Measurements from ENCODE around the gene GPR149.
A peak's percentile ranks its signal among the peaks of the same experiment; 100 is the strongest.
"Not testable (repeated sequence)": the region's sequence is repeated elsewhere in the genome, so short reads cannot be mapped to it uniquely, and the experiment has no call there.

Gene GPR149

GRCh38 chr3:154430014-154430413, at the start of gene GPR149:
Gene GPR149, minus strand, starts transcription at chr3:154430190. Its CDS starts 575 bp downstream, at chr3:154429615.
- DNase-seq (no peak), ATAC-seq (no peak)

- ATAC-seq (no peak), DNase-seq (no peak)
These were observed 43.8 kb upstream of the GPR149 start for GRCh38 chr3:154473769-154474168.

GRCh38 chr3:154469585-154469984, 39.6 kb upstream of the GPR149 start:
- DNase-seq (no peak), ATAC-seq (no peak)

- ATAC-seq (no peak), DNase-seq (no peak)
These were observed 34.6 kb upstream of the GPR149 start for GRCh38 chr3:154464440-154465190.

GRCh38 chr3:154458560-154458959, 28.6 kb upstream of the GPR149 start:
- no peak for ATAC-seq
- DNase-seq = no peak

GRCh38 chr3:154439081-154439480, 9.1 kb upstream of the GPR149 start:
- DNase-seq, ATAC-seq: not testable (repeated sequence)

- ATAC-seq (no peak), DNase-seq (no peak)
These were observed 1.1 kb upstream of the GPR149 start for GRCh38 chr3:154431043-154431442.

- ATAC-seq (peak; percentile 32), DNase-seq (no peak)
These were observed 1.4 kb downstream of the GPR149 start for GRCh38 chr3:154428286-154429206.

- DNase-seq (no peak), ATAC-seq (no peak)
These were observed 2.2 kb downstream of the GPR149 start for GRCh38 chr3:154427685-154428285.

GRCh38 chr3:154422694-154423093, 7.3 kb downstream of the GPR149 start:
- ATAC-seq (no peak), DNase-seq (no peak)

- ATAC-seq = no peak
- no peak for DNase-seq
These were observed 8.9 kb downstream of the GPR149 start for GRCh38 chr3:154421083-154421482.

- ATAC-seq (no peak), DNase-seq (no peak)
These were observed 31.7 kb downstream of the GPR149 start for GRCh38 chr3:154398084-154398967.

GRCh38 chr3:154389861-154390260, 40.1 kb downstream of the GPR149 start:
- DNase-seq = no peak

GRCh38 chr3:154384479-154384878, 45.5 kb downstream of the GPR149 start:
- DNase-seq (no peak), ATAC-seq (no peak)

More at GRCh38 chr3:154389861-154390260, 40.1 kb downstream of the GPR149 start:
- no peak for ATAC-seq

GRCh38 chr3:154378311-154378710, 51.7 kb downstream of the GPR149 start:
- no peak for ATAC-seq
- no peak for DNase-seq

- no peak for ATAC-seq
- no peak for DNase-seq
These were observed 62.8 kb downstream of the GPR149 start for GRCh38 chr3:154367221-154367620.

GRCh38 chr3:154364849-154365248, 65.1 kb downstream of the GPR149 start:
- no peak for DNase-seq
- no peak for ATAC-seq

GRCh38 chr3:154361099-154361498, 68.9 kb downstream of the GPR149 start:
- no peak for DNase-seq
- no peak for ATAC-seq

- no peak for ATAC-seq
- no peak for DNase-seq
These were observed 74.0 kb downstream of the GPR149 start for GRCh38 chr3:154356009-154356408.

GRCh38 chr3:154349223-154349622, 80.8 kb downstream of the GPR149 start:
- DNase-seq = no peak
- no peak for ATAC-seq

GRCh38 chr3:154345422-154346122, 84.4 kb downstream of the GPR149 start:
- no peak for DNase-seq
- no peak for ATAC-seq

Data from stimulated activated naive CD8-positive, alpha-beta T cell treated with anti-CD3 and anti-CD28 coated beads, Interleukin-15, Interleukin-2, amounts not matched to agents 100 U/mL and 50 U/mL, for 24 hours (primary cell).